ENCODE results near the gene UBL4B.

UBL4B gene

DNA sequence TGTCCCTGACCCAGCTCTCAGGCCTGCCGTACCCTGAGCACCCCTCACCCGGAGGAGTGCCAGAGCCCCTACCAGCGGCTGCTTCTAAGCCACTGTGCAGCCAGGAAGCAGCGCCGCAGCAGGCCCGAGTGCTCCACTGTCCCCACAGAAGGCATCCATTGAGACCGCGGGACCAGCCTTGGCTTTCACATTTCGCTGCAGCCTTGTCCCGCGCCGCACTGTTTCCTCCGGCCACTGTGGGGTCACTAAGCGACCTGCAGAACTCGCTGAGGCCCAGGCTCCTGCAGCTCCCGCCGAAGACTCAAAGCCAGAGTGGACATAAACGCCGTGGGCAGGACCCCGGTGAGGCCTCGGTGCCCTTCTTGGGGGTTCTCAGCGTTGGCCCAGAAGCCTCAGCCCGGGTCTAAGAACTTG is 44.8 kb upstream of the UBL4B start:
- TF ChIP-seq TAF1 (IDR thresholded peaks at IDR 0.05; ENCODE audit: low read depth), result no peak
- TF ChIP-seq, protein P1, sequence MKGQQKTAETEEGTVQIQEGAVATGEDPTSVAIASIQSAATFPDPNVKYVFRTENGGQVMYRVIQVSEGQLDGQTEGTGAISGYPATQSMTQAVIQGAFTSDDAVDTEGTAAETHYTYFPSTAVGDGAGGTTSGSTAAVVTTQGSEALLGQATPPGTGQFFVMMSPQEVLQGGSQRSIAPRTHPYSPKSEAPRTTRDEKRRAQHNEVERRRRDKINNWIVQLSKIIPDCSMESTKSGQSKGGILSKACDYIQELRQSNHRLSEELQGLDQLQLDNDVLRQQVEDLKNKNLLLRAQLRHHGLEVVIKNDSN (IDR thresholded peaks at IDR 0.05), result no peak
- no peak for TF ChIP-seq YY1 (IDR thresholded peaks at IDR 0.05; ENCODE audit: low read depth)
- no peak for TF ChIP-seq EP300 (IDR thresholded peaks at IDR 0.05; ENCODE audit: borderline replicate concordance)
- no peak for TF ChIP-seq MAX (IDR thresholded peaks at IDR 0.05)
- no peak for TF ChIP-seq EGR1 (IDR thresholded peaks at IDR 0.05)
- no peak for TF ChIP-seq NFIC (IDR thresholded peaks at IDR 0.05)

GRCh38 chr1:110067893-110068645 is 44.2 kb upstream of the UBL4B start:
- TF ChIP-seq, protein P1 (IDR thresholded peaks at IDR 0.05), result no peak
- TF ChIP-seq, protein P2, sequence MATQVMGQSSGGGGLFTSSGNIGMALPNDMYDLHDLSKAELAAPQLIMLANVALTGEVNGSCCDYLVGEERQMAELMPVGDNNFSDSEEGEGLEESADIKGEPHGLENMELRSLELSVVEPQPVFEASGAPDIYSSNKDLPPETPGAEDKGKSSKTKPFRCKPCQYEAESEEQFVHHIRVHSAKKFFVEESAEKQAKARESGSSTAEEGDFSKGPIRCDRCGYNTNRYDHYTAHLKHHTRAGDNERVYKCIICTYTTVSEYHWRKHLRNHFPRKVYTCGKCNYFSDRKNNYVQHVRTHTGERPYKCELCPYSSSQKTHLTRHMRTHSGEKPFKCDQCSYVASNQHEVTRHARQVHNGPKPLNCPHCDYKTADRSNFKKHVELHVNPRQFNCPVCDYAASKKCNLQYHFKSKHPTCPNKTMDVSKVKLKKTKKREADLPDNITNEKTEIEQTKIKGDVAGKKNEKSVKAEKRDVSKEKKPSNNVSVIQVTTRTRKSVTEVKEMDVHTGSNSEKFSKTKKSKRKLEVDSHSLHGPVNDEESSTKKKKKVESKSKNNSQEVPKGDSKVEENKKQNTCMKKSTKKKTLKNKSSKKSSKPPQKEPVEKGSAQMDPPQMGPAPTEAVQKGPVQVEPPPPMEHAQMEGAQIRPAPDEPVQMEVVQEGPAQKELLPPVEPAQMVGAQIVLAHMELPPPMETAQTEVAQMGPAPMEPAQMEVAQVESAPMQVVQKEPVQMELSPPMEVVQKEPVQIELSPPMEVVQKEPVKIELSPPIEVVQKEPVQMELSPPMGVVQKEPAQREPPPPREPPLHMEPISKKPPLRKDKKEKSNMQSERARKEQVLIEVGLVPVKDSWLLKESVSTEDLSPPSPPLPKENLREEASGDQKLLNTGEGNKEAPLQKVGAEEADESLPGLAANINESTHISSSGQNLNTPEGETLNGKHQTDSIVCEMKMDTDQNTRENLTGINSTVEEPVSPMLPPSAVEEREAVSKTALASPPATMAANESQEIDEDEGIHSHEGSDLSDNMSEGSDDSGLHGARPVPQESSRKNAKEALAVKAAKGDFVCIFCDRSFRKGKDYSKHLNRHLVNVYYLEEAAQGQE (IDR thresholded peaks at IDR 0.05; ENCODE audit: low read depth), result no peak
- TF ChIP-seq TAF1 (IDR thresholded peaks at IDR 0.05; ENCODE audit: low read depth) (no peak), CREB1 (IDR thresholded peaks at IDR 0.05; ENCODE audit: low read depth) (no peak), CEBPB (IDR thresholded peaks at IDR 0.05) (no peak), FOXM1 (IDR thresholded peaks at IDR 0.05; ENCODE audit: borderline replicate concordance, low read depth) (no peak), TCF12 (IDR thresholded peaks at IDR 0.05; ENCODE audit: low read depth) (no peak), MAX (IDR thresholded peaks at IDR 0.05) (no peak), TEAD4 (IDR thresholded peaks at IDR 0.05) (no peak), EGR1 (IDR thresholded peaks at IDR 0.05) (no peak), NFIC (IDR thresholded peaks at IDR 0.05) (no peak)

GRCh38 chr1:110068646-110069403 is 43.4 kb upstream of the UBL4B start:
- TF ChIP-seq, protein P2 (IDR thresholded peaks at IDR 0.05; ENCODE audit: low read depth), result no peak
- TF ChIP-seq EGR1 (IDR thresholded peaks at IDR 0.05), result no peak
- no peak for TF ChIP-seq TEAD4 (IDR thresholded peaks at IDR 0.05)
- no peak for TF ChIP-seq EP300 (IDR thresholded peaks at IDR 0.05; ENCODE audit: borderline replicate concordance)

- no peak for TF ChIP-seq YY1 (IDR thresholded peaks at IDR 0.05; ENCODE audit: low read depth)
- no peak for TF ChIP-seq TCF12 (IDR thresholded peaks at IDR 0.05; ENCODE audit: low read depth)
- no peak for TF ChIP-seq NFIC (IDR thresholded peaks at IDR 0.05)
- TF ChIP-seq CREB1 (IDR thresholded peaks at IDR 0.05; ENCODE audit: low read depth), result no peak
- no peak for TF ChIP-seq MAX (IDR thresholded peaks at IDR 0.05)
- TF ChIP-seq RAD21 (IDR thresholded peaks at IDR 0.05; ENCODE audit: low read depth), result no peak
- no peak for TF ChIP-seq TEAD4 (IDR thresholded peaks at IDR 0.05)
- no peak for TF ChIP-seq EGR1 (IDR thresholded peaks at IDR 0.05)
- TF ChIP-seq, protein P1 (IDR thresholded peaks at IDR 0.05), result no peak
- TF ChIP-seq, protein P2 (IDR thresholded peaks at IDR 0.05; ENCODE audit: low read depth), result no peak
- no peak for TF ChIP-seq CEBPB (IDR thresholded peaks at IDR 0.05)
- TF ChIP-seq TAF1 (IDR thresholded peaks at IDR 0.05; ENCODE audit: low read depth), result no peak
- TF ChIP-seq EP300 (IDR thresholded peaks at IDR 0.05; ENCODE audit: borderline replicate concordance), result no peak
- TF ChIP-seq FOXM1 (IDR thresholded peaks at IDR 0.05; ENCODE audit: borderline replicate concordance, low read depth), result no peak
- no peak for TF ChIP-seq ZBTB7A (IDR thresholded peaks at IDR 0.05; ENCODE audit: low read depth)
These were observed 42.6 kb upstream of the UBL4B start for GRCh38 chr1:110069404-110070281.
